A673 (cell line): ENCODE measurements around the gene SENP5. TPM values are rescaled to one million over a fixed set of nuclear protein-coding genes. Genes with fewer than 3 reads are reported as not detected.
A peak's percentile ranks its signal among the peaks of the same experiment; 100 is the strongest.
"Not testable (repeated sequence)": the region's sequence is repeated elsewhere in the genome, so short reads cannot be mapped to it uniquely, and the experiment has no call there.

Experiments
- BruUV-seq: library from RNA; stranded (reverse); fragments of 400-500 nt; replicated peaks from 2 replicates; lab custom pipeline; 2021; lab: Mats Ljungman, UMichigan
- CTCF ChIA-PET: fragments of 300-600 bp; sonication (Branson Sonifier 250); formaldehyde crosslinking; loops from one replicate; lab custom pipeline; 2022; ENCODE audit warnings: antibody characterized with exemption; lab: Charles Lee
- POLR2A ChIA-PET: fragments of 300-600 bp; sonication (Branson Sonifier 250); formaldehyde crosslinking; loops from one replicate; lab custom pipeline; 2022; ENCODE audit warnings: antibody characterized with exemption; ENCODE audit not compliant: low non-redundant PET; lab: Charles Lee
- DNase-seq: peaks from one replicate; pipeline ENCODE4 v3.0.0-alpha.2; 2015; ENCODE audit warnings: low spot score
- H3K27ac ChIP-seq: fragments of 200-600 bp; sonication (generic); 2 replicates; pipeline ENCODE4 v1.5.1; 2016; ENCODE audit warnings: mixed run types, low read depth, mild to moderate bottlenecking, mixed read lengths, antibody characterized with exemption, low read length; ENCODE audit not compliant: poor library complexity, severe bottlenecking
- H3K27me3 ChIP-seq: fragments of 200-600 bp; sonication (generic); replicated peaks from 2 replicates; pipeline ENCODE4 v1.6.1; 2017; ENCODE audit warnings: mixed run types, low read depth, mild to moderate bottlenecking, mixed read lengths, antibody characterized with exemption, low read length; ENCODE audit not compliant: insufficient read depth, poor library complexity
- H3K36me3 ChIP-seq: fragments of 200-600 bp; sonication (generic); 2 replicates; pipeline ENCODE4 v1.6.1; 2016; ENCODE audit warnings: mixed run types, mild to moderate bottlenecking, mixed read lengths, antibody characterized with exemption, low read length; ENCODE audit not compliant: insufficient read depth, poor library complexity, severe bottlenecking
- H3K4me1 ChIP-seq: fragments of 200-600 bp; sonication (generic); 2 replicates; pipeline ENCODE4 v1.6.1; 2017; ENCODE audit warnings: mixed run types, mild to moderate bottlenecking, mixed read lengths, antibody characterized with exemption, low read length; ENCODE audit not compliant: insufficient read depth, poor library complexity, severe bottlenecking
- H3K4me3 ChIP-seq: fragments of 200-600 bp; sonication (generic); 2 replicates; pipeline ENCODE4 v1.5.1; 2016; ENCODE audit warnings: low read depth, mixed run types, mild to moderate bottlenecking, mixed read lengths, low read length; ENCODE audit not compliant: poor library complexity, severe bottlenecking
- H3K9me3 ChIP-seq: fragments of 200-600 bp; sonication (generic); 2 replicates; pipeline ENCODE4 v1.6.1; 2016; ENCODE audit warnings: mixed run types, low read depth, mild to moderate bottlenecking, mixed read lengths, antibody characterized with exemption, low read length; ENCODE audit not compliant: poor library complexity, severe bottlenecking
- EZH2 ChIP-seq: fragments of 200-600 bp; sonication (generic); IDR thresholded peaks from 2 replicates; pipeline ENCODE4 v1.6.1; 2017; ENCODE audit warnings: borderline replicate concordance, low read depth, mild to moderate bottlenecking, mixed read lengths, antibody characterized with exemption, low read length; ENCODE audit not compliant: poor library complexity, severe bottlenecking
- intact Hi-C: fragments of 100-400 bp; cut with micrococcal nuclease; formaldehyde crosslinking; loops from one replicate; pipeline ENCODE4 v1.10.0; 2022; ENCODE audit not compliant: unreplicated experiment
- total RNA-seq: library from RNA; stranded (reverse); gene quantifications from 2 replicates; pipeline ENCODE4 v1.2.3, GENCODE V29; 2021
- TF ChIP-seq, protein P1 (sequence below): fragments of 300-800, 200-600 bp; sonication (generic); conservative IDR thresholded peaks from 2 replicates; pipeline ENCODE4 v1.5.1; 2017; ENCODE audit warnings: low read depth, mild to moderate bottlenecking, antibody characterized with exemption, low read length, moderate library complexity, mixed read lengths

The SENP5 gene
- total RNA-seq, 1 experiment from 2014 or later, result 42.2 TPM

DNA sequence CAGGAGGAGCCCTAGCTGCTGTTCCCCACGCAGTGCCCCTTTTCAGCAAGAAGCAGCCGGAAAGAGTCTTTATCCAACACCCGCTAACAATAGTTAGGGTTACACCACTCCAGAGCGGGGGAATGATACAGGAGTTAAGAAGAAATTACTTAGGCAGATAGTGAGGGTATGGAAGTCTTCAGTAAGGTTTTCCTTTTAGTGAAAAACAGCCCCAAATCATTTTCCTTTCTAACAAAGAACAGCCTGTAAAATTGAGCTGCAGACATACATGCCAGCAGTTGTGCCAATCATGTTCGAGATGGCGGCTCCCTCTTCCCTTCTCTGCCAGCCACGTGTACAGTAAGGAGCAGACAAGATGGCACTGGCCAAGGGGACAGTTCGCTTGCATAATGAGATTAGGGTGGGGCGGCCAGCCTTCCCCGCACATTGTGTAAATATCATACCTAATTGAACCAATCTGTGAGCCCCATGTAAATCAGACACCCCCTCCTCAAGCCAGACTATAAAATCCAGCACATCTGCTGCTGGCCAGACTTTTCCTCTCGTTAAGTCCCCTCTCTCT is 18.5 kb upstream of the SENP5 start:
- Histone ChIP-seq H3K27ac (no peak overlapping the region), H3K36me3 (no peaks in the 10 kb centered on the region), H3K4me3 (no peak overlapping the region), H3K9me3 (peaks cover 9% of the 10 kb centered on the region), H3K27me3 (no peaks in the 10 kb centered on the region), H3K4me1 (no peaks in the 10 kb centered on the region)
- no TSS peak for BruUV-seq
- intact Hi-C loops, result no loop called here
- CTCF ChIA-PET, result no interaction called here
- no peak for DNase-seq
- POLR2A ChIA-PET, result no interaction called here
- TF ChIP-seq, protein P1, sequence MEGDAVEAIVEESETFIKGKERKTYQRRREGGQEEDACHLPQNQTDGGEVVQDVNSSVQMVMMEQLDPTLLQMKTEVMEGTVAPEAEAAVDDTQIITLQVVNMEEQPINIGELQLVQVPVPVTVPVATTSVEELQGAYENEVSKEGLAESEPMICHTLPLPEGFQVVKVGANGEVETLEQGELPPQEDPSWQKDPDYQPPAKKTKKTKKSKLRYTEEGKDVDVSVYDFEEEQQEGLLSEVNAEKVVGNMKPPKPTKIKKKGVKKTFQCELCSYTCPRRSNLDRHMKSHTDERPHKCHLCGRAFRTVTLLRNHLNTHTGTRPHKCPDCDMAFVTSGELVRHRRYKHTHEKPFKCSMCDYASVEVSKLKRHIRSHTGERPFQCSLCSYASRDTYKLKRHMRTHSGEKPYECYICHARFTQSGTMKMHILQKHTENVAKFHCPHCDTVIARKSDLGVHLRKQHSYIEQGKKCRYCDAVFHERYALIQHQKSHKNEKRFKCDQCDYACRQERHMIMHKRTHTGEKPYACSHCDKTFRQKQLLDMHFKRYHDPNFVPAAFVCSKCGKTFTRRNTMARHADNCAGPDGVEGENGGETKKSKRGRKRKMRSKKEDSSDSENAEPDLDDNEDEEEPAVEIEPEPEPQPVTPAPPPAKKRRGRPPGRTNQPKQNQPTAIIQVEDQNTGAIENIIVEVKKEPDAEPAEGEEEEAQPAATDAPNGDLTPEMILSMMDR, result no peak
- TF ChIP-seq EZH2, result no peak

DNA sequence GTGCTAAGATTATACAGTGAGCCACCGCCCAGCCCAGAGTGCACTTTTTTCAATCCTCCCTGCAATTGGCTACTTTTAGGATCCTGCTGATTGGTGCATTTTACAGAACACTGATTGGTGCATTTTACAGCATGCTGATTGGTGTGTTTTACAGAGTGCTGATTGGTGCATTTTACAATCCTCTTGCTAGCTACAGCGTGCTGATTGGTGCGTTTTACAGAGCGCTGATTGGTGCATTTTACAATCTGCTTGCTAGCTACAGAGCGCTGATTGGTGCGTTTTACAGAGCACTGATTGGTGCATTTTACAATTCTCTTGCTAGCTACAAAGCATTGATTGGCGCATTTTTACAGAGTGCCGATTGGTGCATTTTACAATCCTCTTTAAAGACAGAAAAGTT is 4.7 kb upstream of the SENP5 start:
- DNase-seq, H3K4me3 ChIP-seq, H3K27ac ChIP-seq, H3K4me1 ChIP-seq, POLR2A ChIA-PET, intact Hi-C loops, H3K36me3 ChIP-seq, H3K27me3 ChIP-seq, CTCF ChIA-PET, BruUV-seq, H3K9me3 ChIP-seq: not testable (repeated sequence)

DNA sequence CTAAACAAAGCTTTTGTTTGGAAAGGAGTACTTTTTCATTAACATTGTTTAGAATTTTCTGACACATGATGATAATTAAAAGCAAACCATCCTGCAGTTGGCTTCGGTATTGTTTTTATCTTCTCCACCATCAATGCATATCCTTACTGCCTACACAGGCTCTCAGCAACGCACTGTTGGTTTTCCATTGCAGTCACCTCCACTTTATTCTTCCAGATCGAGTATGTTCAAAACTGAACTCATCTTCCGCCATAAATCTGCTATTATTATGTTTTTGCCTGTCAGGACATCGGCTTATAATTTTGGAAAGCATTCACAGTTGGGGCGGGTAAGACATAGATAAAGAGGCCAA is 589 bp upstream of the SENP5 start:
- Histone ChIP-seq H3K4me3 (peak overlapping the region; percentile 99), H3K27ac (peak overlapping the region; percentile 93), H3K4me1 (peaks cover 12% of the 10 kb centered on the region), H3K36me3 (no peaks in the 10 kb centered on the region), H3K9me3 (peaks cover 4% of the 10 kb centered on the region), H3K27me3 (no peaks in the 10 kb centered on the region)
- ChIA-PET POLR2A (interaction anchor here (0.7 kb wide), 1 partner anchor 431 kb away, joined by 4 read pairs; no protein-coding TSS in a partner anchor), CTCF (interaction anchor here (0.6 to 1.2 kb wide), 3 partner anchors 75 to 979 kb away, joined by 3 to 8 read pairs (median 5); partner anchors contain the start of gene NCBP2)
- BruUV-seq, result TSS peak; percentile 93
- intact Hi-C loops, result no loop called here
- TF ChIP-seq, protein P1, result no peak
- no peak for TF ChIP-seq EZH2
- no peak for DNase-seq

DNA sequence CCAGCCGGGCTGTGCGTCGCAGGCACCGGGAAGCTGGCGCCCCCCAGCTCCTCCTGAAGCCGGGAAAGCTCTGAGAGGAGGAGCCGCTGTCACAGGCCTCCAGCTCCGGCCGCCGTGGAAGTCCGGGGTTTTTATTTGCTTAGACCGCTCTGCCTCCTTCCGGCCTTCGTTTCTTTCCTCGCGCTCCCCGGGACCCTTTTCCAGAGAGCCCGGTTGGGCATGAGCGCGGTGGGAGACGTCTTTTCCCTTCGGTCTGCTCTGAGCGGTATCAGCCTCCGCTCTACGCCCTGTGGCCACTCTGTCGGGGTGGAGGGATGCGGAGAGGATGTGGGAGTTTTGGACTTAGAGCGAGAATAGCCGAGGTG is 559 bp downstream of the SENP5 start:
- H3K9me3 ChIP-seq, result peaks cover under 1% of the 10 kb centered on the region
- intact Hi-C loops, result no loop called here
- H3K36me3 ChIP-seq, result no peaks in the 10 kb centered on the region
- ChIA-PET CTCF (interaction anchor here (0.7 to 1.2 kb wide), 3 partner anchors 73 to 259 kb away, joined by 3 to 8 read pairs (median 7); partner anchors contain the start of gene NCBP2), POLR2A (interaction anchor here (0.6 kb wide), 1 partner anchor 25 kb away, joined by 3 read pairs; no protein-coding TSS in a partner anchor)
- peaks cover 12% of the 10 kb centered on the region for H3K4me1 ChIP-seq
- H3K27ac ChIP-seq, result peak overlapping the region; percentile 93
- TF ChIP-seq, protein P1, result no peak
- no peak for TF ChIP-seq EZH2
- no TSS peak for BruUV-seq
- peak; percentile 34 for DNase-seq
- H3K4me3 ChIP-seq, result peak overlapping the region; percentile 99
- no peaks in the 10 kb centered on the region for H3K27me3 ChIP-seq
